ENCODE data around the gene RGS3.
A peak's percentile ranks its signal among the peaks of the same experiment; 100 is the strongest.
"Not testable (repeated sequence)": the region's sequence is repeated elsewhere in the genome, so short reads cannot be mapped to it uniquely, and the experiment has no call there.

RGS3 gene

DNA sequence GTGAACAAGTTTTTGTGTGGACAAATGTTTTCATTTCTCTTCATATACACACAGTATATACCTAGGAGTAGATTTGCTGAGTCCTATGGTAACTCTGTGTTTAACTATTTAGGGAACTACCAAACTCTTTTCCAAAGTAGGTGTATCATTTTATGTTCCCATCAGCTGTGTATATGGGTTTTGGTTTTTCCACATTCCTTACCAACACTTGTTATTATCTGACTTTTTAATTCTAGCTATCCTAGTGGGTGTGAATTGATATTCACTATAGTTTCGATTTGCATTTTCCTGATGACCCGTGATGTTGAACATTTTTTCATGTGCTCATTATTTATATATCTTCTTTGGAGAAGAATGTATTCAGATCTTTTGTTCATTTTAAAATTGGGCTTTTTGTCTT is 3.7 kb downstream of the RGS3 start:
- DNase-seq = no peak

DNA sequence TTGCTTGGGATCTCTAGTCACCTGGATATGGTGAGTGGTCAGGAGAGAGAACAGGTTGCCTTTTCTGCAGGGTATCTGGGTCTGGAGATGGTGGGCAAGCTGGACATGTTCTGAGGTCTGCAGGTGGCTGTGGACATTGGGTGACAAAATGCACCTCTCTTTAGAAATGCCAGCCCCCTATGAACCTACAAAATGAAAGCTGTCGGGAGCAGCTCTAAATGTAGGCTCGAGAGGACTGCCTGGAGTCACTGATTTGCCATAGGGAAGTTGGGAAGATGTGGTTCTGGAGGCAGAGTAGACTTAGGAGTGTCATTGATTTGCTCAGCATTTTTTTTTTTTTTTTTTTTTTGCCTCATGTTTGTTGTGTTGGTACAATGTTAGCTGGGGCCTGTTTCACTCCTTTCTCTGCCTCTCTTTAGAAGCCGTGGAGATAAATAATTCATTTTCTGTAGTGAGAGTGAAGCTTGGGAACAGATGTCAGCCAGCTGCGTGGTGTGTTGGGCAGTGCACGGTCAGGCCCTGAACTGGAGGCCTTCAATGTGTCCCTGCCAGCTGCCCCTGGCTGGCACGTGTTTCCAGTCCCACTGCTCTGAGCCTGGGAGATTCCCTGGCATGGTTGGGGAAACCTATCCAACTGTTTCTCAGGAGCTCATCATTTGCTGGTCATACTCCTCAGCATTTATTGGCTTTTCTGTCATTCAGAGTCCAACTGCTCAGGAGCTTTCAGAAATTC is 5.4 kb downstream of the RGS3 start:
- DNase-seq = peak; percentile 72

DNA sequence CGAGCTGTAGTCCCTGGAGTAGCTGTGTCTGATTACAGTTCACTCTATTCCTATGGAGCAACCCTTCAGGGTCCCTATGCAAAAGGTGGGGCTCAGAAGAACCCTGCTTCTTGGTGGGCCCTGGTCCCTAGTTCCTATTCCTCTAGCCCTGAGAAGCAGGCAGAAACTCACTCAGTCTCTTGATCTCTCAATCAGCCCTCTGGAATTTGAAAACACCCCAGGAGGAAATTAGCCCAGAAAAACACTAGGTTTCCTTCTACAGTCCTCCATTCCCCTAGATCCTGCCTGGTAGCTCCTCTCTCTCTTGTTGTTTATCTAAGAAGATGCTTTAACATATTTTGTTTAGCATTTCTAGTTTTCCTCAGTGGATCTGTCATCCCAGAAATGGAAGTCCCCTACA is 7.6 kb downstream of the RGS3 start:
- DNase-seq = no peak

DNA sequence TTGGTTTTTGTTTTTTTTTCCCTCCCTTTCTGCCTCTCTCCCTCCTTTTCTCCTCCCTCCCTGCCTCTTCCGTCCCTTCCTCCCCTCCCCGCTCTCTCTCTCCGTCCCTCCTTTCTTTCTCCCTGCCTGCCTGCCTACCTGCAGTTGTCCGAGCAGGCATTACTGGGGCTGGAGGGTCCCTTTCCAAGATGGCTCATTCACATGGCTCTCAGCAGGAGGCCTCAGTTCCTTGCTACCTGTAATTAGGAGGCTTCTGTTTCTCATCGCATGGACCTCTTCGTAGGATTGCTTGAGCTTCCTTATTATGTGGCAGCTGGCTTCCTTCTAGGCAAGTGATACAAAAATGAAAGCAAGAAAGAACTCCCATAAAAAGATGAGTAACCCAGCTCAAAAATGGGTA is 8.0 kb downstream of the RGS3 start:
- DNase-seq = no peak

DNA sequence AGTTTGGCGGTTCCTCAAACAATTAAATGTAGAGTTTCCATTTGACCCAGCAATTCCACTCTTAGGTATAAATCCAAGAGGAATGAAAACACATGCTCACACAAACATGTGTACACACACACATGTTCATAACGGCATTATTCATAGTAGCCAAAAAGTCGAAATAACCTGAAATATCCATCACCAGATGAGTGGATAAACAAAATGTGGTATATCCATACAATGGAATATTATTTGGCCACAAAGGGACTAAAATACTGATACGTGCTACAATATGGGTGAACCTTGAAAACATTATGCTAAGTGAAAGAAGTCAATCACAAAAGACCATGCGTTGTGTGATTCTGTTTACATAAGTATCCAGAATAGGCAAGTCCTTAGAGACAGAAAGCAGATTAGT is 8.7 kb downstream of the RGS3 start:
- no peak for DNase-seq

DNA sequence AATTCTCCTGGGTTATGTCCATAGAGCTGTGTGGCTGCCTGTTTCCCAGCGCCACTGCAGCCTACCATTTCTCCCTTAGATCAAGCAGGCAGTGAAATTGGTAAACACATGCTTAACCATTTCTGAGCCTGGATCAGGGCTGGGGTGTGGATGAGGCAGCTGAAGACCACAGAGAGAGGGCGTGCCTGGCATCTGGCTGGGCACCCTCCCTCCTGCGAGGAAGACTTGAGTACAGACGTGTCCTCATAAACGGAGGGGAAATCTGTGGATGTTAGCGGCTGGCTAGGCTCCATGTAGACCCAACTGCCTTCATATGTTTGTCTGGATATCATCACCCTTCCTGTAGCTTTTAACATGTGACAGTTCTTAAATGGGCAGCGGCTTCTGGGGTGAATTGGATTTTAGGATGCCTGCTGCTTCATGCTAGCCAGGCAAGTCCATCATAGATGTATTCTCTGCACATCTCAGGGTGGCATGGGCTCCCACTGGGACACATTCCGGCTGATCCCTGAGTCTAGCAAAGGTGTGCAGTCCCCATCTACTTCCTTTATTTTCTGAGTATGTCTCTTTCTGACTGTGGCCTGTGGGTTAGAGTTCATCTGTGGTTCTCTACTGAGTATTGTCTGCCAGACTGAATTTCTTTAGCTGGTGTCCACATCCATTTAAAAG is 11.0 kb downstream of the RGS3 start:
- DNase-seq = no peak

DNA sequence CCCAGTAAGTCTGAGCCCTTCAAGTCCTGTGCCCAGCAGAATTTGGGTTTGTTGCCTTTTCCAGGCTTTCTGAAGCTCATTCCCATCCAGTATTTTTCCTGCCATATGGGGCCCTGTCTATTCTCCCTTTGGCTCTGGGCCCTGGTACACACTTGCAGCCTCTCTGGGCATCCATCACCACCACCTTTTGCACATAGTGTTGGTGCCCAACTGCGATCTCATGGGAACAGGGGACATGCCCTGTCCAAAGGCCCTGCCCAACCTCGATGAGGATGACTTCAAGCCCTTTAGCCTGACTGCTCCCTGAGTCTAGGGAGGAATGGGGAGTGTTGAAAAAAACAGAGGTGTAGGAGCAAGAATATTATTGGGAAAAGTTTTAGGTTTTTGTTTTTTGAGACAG is 11.5 kb downstream of the RGS3 start:
- DNase-seq = no peak

DNA sequence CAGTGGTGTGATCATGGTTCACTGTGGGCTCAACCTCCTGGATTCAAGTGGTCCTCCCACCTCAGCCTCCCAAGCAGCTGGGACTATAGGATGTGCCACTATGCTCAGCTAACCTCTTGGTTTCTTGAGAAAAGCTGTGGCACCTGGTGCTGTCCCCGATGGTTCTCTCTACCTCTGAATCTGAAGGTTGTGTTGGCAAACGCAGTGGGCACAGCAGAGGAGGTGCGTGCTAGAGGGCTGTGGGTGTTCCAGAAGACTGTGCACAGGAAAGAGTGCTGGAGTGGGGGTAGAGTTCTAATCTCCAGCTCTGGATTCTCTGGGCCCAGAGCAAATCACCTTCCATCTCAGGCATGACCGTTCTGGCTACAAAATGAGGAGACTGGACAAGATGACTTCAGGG is 12.5 kb downstream of the RGS3 start:
- DNase-seq = no peak

DNA sequence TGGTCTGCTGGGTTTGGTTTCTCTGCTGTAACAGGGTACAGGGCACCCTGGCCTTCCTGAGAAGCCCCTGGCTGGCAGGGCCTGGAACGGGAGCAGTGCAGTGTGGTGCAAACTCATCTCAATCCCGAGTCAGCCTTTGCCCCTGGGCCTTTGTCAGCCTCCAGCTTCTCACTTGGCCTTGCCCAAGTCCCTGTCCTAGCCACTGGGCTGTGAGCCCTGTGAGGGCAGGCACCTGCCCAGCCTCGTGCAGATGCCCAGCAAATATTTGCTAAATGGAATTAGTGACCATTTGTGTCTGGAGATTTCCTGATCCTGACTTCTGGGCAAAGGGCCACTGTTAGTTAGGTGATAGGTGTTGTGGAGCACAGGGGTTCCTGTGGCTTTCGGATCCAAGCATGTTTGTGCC is 13.0 kb downstream of the RGS3 start:
- no peak for DNase-seq

DNA sequence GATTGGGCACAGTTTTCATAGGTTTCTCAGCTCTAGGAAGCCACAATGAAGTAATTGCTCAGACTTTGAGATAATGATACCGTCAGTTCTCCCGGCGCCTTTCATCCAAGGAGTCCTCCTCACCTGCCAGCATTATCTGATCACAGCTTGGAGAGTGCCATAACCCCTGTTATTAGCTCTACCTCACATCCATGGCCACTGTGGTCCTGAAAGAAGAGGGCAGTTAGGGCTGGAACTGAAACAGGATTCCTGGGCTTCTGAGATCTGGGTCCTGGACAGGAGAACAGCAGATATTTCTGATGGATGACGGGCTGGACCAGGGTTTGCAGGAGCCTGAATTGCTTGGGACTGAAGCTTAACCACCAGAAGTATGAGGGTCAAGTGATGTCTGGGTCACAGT is 13.5 kb downstream of the RGS3 start:
- no peak for DNase-seq

DNA sequence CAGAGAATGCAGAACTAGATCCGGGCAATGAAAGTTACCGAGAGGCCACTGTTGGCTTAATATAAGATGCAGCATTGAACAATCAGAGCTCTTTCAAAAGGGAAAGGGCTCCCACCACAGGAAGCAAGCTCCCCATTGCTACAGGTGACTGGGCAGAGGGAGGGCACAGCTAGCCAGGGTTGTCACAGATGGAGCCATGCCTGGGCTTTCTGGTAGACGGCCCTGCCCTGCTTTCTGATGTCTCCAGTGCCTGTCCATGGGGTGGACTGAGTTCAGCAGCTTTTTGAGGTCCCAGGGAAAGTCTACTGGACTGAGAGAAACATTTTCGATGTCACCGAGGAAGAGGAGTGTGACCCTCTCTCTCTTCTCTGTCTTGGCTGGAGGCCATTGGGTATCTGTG is 14.1 kb downstream of the RGS3 start:
- DNase-seq = no peak

DNA sequence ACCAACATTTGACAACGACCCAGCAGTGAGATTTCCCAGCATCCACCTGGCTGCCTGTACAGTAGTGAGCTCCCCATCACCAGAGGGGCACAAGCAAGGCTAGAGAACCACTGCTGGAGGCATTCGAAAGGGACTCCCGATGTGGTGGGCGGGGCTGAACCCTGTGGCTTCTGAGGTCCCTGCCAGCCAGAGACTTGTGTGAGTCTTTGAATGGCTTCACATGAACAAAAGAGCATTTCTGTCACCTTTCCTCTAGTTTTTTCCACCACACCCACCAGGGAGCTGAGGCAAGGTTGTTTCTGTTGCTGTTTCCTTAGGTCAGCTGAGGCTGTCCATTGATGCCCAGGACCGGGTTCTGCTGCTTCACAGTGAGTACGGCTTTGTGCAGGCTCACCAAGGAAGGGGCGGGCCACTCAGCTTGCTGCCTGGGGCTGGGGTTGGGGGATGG is 15.7 kb downstream of the RGS3 start:
- no peak for DNase-seq

DNA sequence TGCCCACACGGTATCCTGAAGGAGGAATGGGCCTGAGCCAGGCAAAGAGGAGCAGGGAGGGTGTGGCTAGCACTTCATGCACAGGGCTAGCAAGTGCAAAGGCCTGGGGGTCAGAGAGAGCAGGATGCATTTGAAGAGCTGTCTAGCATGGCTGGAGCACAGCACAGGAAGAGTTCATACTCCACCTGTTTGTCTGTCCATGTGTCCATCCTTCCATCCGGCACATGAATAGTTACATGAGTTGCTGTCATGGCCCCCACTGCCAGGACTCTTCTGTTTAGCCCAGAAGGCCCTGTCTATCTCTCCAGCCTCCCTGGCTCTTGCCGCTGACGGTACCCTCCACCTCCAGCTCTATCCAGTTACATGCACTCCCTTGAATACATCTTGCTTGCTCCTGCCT is 17.1 kb downstream of the RGS3 start:
- no peak for DNase-seq

DNA sequence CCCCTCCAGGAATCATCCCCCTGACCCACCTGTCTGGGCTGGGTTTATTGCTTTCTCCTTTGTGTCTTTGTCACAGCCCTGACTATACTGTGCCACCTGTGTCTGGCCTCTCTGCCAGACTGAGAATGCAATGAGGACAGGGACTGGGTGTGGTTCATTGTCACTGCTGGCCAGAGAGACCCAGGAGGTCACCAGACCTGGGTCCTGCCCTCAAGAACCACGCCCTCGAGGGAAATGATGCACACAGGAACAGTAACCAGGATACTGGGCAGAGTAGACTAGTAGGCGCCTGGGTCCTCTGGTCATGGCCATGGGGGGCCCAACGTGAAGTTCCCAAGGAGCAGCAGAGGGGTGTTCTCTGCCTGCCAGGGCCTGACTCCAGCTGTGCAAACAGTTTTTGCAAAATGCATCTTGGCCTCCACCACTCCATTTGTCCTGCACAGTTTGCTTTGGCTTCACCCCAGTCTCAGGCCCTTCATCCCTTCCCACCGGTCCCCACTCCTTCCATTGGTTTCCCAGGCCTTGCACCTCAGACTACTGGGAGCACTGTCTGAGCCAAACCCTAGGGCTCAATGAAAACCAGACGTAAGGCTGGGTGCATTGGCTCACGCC is 17.8 kb downstream of the RGS3 start:
- DNase-seq = no peak

DNA sequence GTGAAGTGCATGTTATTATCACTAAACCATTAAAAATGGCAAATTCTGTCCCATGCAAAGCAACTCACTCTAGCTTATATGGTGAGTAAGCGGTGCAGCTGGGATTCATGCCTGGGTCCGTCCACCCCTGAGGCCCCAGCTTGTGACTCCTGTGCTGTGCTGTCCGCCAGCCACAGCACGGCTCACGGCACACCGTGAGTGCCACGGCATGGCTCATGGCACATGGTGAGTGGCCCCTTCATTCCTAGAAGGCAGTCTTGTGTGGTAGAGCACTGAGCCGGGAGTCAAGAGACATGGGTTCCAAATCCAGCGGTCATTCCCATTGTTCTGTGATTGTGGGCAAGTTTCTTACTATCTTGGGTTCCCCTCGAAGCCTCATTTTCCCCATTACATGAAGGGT is 18.8 kb downstream of the RGS3 start:
- no peak for DNase-seq

DNA sequence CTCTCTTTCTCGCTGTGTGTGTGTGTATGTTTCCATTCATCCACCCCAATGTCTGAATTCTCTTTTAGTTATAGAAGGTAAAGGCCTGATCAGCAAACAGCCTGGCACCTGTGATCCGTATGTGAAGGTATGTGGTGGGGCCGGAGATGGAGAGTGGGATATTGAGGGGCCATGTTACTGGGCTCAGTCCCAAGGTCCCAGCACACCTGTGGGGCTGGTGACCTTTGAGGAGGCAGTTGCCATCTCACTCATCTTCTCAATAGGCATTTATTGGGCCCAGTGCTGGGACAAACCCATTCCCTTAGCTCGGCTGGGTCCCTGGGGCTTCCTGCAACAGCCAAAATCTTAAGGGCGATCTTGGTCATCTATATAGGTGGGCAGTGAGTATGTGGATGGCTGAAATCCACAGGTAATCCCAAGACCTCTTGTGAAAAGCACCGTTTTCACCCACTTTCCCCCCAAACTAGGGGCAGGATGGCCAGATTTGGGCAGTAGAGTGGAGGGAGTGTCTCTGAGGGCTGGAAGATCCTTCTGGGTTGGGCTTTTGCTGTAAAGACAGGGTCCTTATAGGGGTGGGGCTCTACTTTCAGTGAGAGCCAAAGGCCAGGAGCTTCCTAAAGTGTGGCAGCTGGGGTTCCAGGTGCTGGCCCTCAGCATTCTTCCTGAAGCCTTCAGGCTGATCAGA is 19.6 kb downstream of the RGS3 start:
- DNase-seq = no peak

DNA sequence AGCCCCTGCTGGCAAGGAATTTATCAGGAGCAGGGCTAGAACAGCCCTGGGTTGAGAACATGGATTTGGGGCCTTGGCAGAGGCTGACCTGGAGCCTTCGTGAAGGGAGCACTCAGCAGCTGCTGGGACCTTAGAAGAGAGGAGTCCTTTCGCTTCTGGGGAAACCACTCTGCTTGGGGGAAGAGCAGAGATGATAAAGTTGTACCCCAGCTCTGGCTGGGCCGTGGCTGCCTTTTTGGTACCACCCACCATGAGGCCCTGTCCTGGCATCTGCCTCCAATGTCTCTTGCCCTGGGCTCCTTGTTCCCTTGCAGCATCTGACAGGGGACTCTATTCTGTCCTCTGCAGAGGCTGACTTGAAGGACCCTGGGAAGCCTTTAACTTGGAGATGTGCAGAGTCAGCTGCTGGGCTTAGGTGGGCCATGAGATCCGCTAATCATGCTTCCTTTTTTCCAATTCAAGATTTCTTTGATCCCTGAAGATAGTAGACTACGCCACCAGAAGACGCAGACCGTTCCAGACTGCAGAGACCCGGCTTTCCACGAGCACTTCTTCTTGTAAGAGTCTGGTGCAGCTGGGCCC is 20.2 kb downstream of the RGS3 start:
- DNase-seq = no peak

DNA sequence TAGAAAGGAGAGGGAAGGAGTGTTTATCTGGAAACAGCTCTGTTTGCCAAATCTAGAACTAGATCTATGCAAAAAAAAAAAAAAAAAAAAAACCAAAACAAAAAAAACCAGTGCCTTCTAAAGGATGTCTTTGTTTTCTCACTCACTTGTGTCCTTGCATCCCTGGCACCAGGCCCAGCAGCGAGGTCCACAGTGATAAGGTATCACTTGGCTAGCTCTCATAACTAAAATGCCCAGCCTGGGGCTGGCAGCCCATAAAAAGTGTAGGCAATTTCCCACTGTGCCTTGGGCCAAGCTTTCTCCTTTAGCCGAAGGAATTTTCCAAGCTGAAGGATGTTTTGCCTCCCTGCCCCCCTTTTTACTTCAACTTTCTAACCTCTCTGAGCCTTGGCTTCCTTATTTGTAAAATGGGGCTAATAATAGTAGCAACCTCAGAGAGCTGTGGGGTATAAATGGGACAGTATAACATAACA is 20.8 kb downstream of the RGS3 start:
- DNase-seq = no peak

DNA sequence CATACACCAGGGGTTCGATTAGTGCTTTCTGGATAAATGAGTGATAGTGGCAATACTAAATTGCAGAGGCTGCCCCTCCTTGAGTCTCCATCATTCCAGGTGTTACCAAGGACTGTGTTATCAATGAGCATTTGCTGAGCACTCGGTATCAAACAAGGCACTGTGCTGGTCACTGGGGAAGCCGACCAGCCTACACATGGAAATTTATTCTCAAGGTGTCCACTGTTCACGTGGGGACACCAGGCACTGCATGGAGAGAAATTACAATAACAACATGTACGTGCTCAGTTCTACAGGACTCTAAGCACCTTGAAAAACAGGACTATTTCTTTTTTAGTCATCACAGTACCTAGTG is 22.2 kb downstream of the RGS3 start:
- no peak for DNase-seq

DNA sequence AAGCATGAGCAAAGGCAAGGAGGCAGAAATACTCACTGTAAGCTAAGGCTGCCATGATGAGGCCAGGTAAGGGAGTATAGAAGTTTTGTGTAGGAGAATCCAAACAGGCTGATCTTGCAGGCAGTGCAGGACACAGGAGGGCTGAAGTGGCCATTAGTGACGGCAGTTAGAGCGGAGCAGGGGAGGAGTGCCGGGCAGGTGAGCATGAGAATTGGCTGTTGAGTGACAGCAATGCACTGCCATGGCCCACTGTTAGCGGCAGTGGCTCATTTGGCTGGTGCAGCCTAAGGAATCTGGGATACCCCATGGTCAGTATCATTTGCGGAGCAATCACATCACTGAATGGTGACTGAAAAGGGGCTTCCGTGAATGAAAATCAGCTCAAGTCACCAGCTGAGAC is 22.8 kb downstream of the RGS3 start:
- DNase-seq = no peak

DNA sequence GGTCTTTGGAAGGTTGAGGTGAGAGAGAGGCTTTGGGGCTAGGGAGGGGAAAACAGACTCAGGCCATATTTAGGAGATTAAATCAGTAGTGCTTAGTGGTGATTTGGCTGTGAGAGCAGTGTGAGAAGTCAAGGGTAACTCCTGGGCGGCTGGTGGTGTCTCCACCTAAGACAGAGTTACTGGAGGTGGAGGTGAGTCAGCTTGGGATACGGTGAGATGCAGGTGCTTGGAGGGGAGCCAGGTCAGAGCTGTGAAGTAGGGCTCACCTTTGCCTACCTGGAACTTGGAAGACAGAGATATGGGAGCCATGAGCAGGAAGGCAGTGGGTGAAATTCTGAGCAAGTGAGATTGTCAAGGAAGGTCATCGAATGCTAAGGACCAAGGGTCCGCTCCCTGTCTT is 24.5 kb downstream of the RGS3 start:
- no peak for DNase-seq

DNA sequence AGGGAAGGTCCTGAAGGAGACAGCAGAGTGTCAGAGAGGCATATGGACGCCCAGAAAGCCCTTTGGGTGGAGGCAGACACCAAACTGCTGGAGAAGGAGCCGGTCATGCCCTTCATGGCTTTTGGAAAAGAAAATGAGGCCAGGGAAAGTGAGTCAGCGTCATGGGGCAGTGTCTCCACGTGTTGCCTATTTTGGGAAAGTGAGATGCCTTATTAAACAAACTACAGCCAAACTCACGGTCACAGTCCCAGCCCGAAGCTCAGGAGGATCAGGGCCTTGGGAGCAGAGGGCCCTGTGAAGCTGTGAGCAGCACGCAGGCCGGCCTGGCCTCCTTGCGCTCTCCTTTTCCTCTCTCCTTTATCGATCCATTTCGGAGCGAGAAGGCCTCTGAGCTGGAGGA is 25.0 kb downstream of the RGS3 start:
- no peak for DNase-seq

DNA sequence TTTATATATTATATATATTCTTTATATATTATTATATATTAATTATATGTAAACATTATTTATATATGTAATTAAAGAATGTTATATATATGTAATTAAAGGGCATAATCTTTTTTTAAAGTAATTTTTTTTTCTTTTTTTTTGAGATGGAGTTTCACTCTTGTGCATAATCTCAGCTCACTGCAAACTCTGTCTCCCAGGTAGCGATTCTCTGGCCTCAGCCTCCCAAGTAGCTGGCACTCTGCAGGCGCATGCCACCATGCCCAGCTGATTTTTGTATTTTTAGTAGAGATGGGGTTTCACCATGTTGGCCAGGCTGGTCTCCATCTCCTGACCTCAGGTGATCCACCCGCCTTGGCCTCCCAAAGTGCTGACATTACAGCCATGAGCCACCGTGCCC is 27.6 kb downstream of the RGS3 start:
- not testable (repeated sequence) for DNase-seq
